SK-N-MC (cell line): ENCODE results near the gene PLXDC1.

Experiments
- EZH2 ChIP-seq: fragments of 200-600 bp; sonication (generic); IDR thresholded peaks from one replicate; pipeline ENCODE4 v1.6.1; 2017; ENCODE audit warnings: antibody characterized with exemption
- POLR2AphosphoS5 ChIP-seq: IDR thresholded peaks from 2 replicates; pipeline ENCODE4 v1.6.1; 2012; ENCODE audit warnings: mild to moderate bottlenecking, low read depth, low read length, borderline replicate concordance

DNA sequence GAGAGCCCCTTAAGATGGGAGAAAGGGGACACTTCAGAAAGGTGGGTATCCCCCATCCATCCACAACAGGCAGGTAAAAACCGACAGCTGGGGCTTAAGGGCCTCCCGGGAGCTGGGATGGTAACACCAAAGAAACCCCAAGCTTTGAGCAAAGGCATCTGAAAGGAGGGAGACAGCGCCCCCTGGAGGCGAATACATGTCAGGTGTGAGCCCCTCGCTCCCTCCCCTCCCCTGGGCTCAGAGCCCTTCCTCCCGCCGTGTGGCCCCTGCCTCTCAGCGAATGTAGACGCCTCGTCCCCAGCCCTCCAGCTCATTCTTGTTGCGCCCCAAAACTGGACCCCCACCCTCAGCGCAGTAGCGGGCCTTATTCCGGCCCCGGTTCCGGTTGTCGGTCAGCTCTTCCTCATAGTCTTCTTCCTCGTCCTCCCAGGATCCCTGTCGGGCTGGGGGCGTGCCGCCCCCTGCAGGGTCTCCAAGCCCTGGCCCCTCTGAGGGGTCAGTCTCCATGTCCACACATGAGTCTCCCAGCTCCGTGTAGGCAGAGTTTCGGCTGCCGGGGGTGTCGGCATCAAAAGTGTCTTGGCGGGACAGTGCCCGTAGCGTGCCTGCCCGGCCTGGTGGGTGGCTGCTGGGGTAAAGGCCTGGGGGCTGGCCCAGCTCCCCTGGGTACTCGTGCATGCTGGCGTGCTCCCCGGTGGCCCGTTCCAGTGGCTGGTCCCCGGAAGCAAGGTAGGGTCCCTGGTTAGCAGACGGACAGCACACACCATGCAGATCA is 23.7 kb upstream of the PLXDC1 start:
- no peak for TF ChIP-seq EZH2
- no peak for TF ChIP-seq POLR2AphosphoS5
